Ascending aorta (tissue), 2 donors: ENCODE measurements around the gene BLOC1S5. TPM values are rescaled to one million over a fixed set of nuclear protein-coding genes. Genes with fewer than 3 reads are reported as not detected.
A peak's percentile ranks its signal among the peaks of the same experiment; 100 is the strongest.

Experiments
- DNase-seq, 2 donors: peaks; one replicate each; pipeline ENCODE4 v3.0.0-alpha.2; 2019; ENCODE audit warnings: low spot score in 2 of 2
- H3K27ac ChIP-seq, 2 donors: fragments of 200-600 bp; sonication (generic); one replicate each; pipeline ENCODE4 v1.5.1; 2016 to 2017; ENCODE audit warnings: mild to moderate bottlenecking in 1 of 2
- H3K27me3 ChIP-seq: fragments of 200-600 bp; sonication (generic); one replicate; pipeline ENCODE4 v1.5.1; 2017
- H3K36me3 ChIP-seq, 2 donors: fragments of 200-600 bp; sonication (generic); one replicate each; pipeline ENCODE4 v1.5.1; 2016
- H3K4me1 ChIP-seq, 2 donors: fragments of 200-600 bp; sonication (generic); one replicate each; pipeline ENCODE4 v1.5.1; 2016 to 2017; ENCODE audit warnings: mild to moderate bottlenecking in 1 of 2
- H3K4me3 ChIP-seq, 2 donors: fragments of 200-600 bp; sonication (generic); one replicate each; pipeline ENCODE4 v1.5.1; 2016 to 2017; ENCODE audit warnings: mild to moderate bottlenecking in 1 of 2
- H3K9me3 ChIP-seq, 2 donors: fragments of 200-600 bp; sonication (generic); one replicate each; pipeline ENCODE4 v1.5.1; 2016
- CTCF ChIP-seq, 3 experiments: fragments of 200-600 bp in 2 of 3; fragments of 450-650 bp in 1 of 3; sonication (generic) in 2 of 3; IDR thresholded peaks; one replicate each; pipeline ENCODE4 v1.5.1; 2016 to 2019; ENCODE audit warnings: antibody characterized with exemption in 3 of 3, mild to moderate bottlenecking in 1 of 3, moderate library complexity in 1 of 3
- intact Hi-C: fragments of 100-400 bp; cut with DNase I; formaldehyde crosslinking; loops from one replicate; pipeline ENCODE4 v1.15.1; 2023
- total RNA-seq: library from RNA; depleted of rRNA; stranded (reverse); fragments of >200 nt; gene quantifications from one replicate; pipeline ENCODE4 v1.1.0, GENCODE V29; 2016

BLOC1S5 gene
- total RNA-seq, 1 donor from 2014 or later, result 13.3 TPM

- peaks cover under 1 to 3% of the 10 kb centered on the region in 2 donors for H3K36me3 ChIP-seq
- no peak overlapping the region for H3K27ac ChIP-seq
- H3K27me3 ChIP-seq, result no peaks in the 10 kb centered on the region
- no peaks in the 10 kb centered on the region for H3K9me3 ChIP-seq
- TF ChIP-seq CTCF (IDR thresholded peaks at IDR 0.05), result no peak
- DNase-seq, result no peak
- no peaks in the 10 kb centered on the region for H3K4me1 ChIP-seq
- no peak overlapping the region for H3K4me3 ChIP-seq
- intact Hi-C loops, result no loop called here
Measured at GRCh38 chr6:8020083-8020482, 44.1 kb downstream of the BLOC1S5 start.

GRCh38 chr6:8017705-8018104 lies 46.5 kb downstream of the BLOC1S5 start:
- TF ChIP-seq CTCF (IDR thresholded peaks at IDR 0.05), result no peak
- intact Hi-C loops, result no loop called here
- Histone ChIP-seq H3K36me3 (peaks cover 6 to 8% of the 10 kb centered on the region in 2 donors), H3K4me3 (no peak overlapping the region), H3K27ac (no peak overlapping the region), H3K27me3 (no peaks in the 10 kb centered on the region), H3K4me1 (no peaks in the 10 kb centered on the region), H3K9me3 (no peaks in the 10 kb centered on the region)
- DNase-seq, result no peak

- no peak for DNase-seq
- Histone ChIP-seq H3K27me3 (no peaks in the 10 kb centered on the region), H3K4me3 (no peak overlapping the region), H3K9me3 (no peaks in the 10 kb centered on the region), H3K4me1 (no peaks in the 10 kb centered on the region), H3K36me3 (peaks cover 6 to 8% of the 10 kb centered on the region in 2 donors), H3K27ac (no peak overlapping the region)
- intact Hi-C loops, result no loop called here
- TF ChIP-seq CTCF (IDR thresholded peaks at IDR 0.05), result no peak
Measured at GRCh38 chr6:8017276-8017701, 46.9 kb downstream of the BLOC1S5 start.

- Histone ChIP-seq H3K27ac (no peak overlapping the region), H3K36me3 (peaks cover 6 to 8% of the 10 kb centered on the region in 2 donors), H3K4me3 (no peak overlapping the region), H3K9me3 (no peaks in the 10 kb centered on the region), H3K27me3 (no peaks in the 10 kb centered on the region), H3K4me1 (no peaks in the 10 kb centered on the region)
- intact Hi-C loops, result no loop called here
- no peak for TF ChIP-seq CTCF (IDR thresholded peaks at IDR 0.05)
- DNase-seq, result no peak
Measured at GRCh38 chr6:8014947-8015346, 49.2 kb downstream of the BLOC1S5 start.

GRCh38 chr6:8013763-8014162 lies 50.4 kb downstream of the BLOC1S5 start:
- H3K4me3 ChIP-seq, result no peak overlapping the region
- no peak for DNase-seq
- H3K27ac ChIP-seq, result no peak overlapping the region
- H3K4me1 ChIP-seq, result no peaks in the 10 kb centered on the region
- H3K27me3 ChIP-seq, result no peaks in the 10 kb centered on the region
- H3K9me3 ChIP-seq, result no peaks in the 10 kb centered on the region
- H3K36me3 ChIP-seq, result peaks cover 6 to 8% of the 10 kb centered on the region in 2 donors
- no peak for TF ChIP-seq CTCF (IDR thresholded peaks at IDR 0.05)
- intact Hi-C loops, result no loop called here

GRCh38 chr6:8006208-8006607 lies 58.0 kb downstream of the BLOC1S5 start:
- no peak for DNase-seq
- no peak overlapping the region for H3K27ac ChIP-seq
- no peaks in the 10 kb centered on the region for H3K9me3 ChIP-seq
- H3K36me3 ChIP-seq, result peaks cover 0 to 5% of the 10 kb centered on the region in 2 donors
- H3K27me3 ChIP-seq, result no peaks in the 10 kb centered on the region
- peak in 2 of 3 experiments; percentile 26 to 41 for TF ChIP-seq CTCF (IDR thresholded peaks at IDR 0.05)
- no peaks in the 10 kb centered on the region for H3K4me1 ChIP-seq
- no peak overlapping the region for H3K4me3 ChIP-seq
- intact Hi-C loops, result loop anchor here (5.0 kb wide), 1 partner anchor 284 kb away; no protein-coding TSS in a partner anchor
